PC-3 (cell line): ENCODE measurements around the gene ICE1. TPM values are rescaled to one million over a fixed set of nuclear protein-coding genes. Genes with fewer than 3 reads are reported as not detected.

Source experiments
- ATAC-seq: fragments of 200-7000 bp; cut with Tn5 transposase; 2 replicates; pipeline ENCODE4 v1.9.1; 2020; ENCODE audit warnings: mild to moderate bottlenecking, moderate library complexity
- BruUV-seq: library from RNA; stranded (reverse); fragments of 400-500 nt; replicated peaks from 2 replicates; lab custom pipeline; 2021; lab: Mats Ljungman, UMichigan
- CTCF ChIA-PET: fragments of 300-600 bp; sonication (Branson Sonifier 250); formaldehyde crosslinking; loops from one replicate; lab custom pipeline; 2022; ENCODE audit warnings: antibody characterized with exemption; lab: Charles Lee
- POLR2A ChIA-PET: fragments of 300-600 bp; sonication (Branson Sonifier 250); formaldehyde crosslinking; loops from one replicate; lab custom pipeline; 2022; ENCODE audit warnings: antibody characterized with exemption; ENCODE audit not compliant: unreplicated experiment; lab: Charles Lee
- DNase-seq: peaks from one replicate; pipeline ENCODE4 v3.0.0-alpha.2; 2015
- H2AFZ ChIP-seq: fragments of 300-600 bp; sonication (generic); 2 replicates; pipeline ENCODE4 v1.6.0; 2016; ENCODE audit warnings: antibody characterized with exemption, low read length
- H3F3A ChIP-seq: fragments of 300-600 bp; sonication (generic); one replicate; pipeline ENCODE4 v1.6.0; 2017; ENCODE audit warnings: antibody characterized with exemption, low read length, control low read depth, mild to moderate bottlenecking; ENCODE audit not compliant: unreplicated experiment
- H3K27ac ChIP-seq: fragments of 300-600 bp; sonication (generic); 2 replicates; pipeline ENCODE4 v1.5.1; 2016; ENCODE audit warnings: mild to moderate bottlenecking, low read length
- H3K27me3 ChIP-seq: fragments of 300-600 bp; sonication (generic); 2 replicates; pipeline ENCODE4 v1.6.1; 2016; ENCODE audit warnings: low read length, mixed read lengths
- H3K36me3 ChIP-seq: fragments of 300-600 bp; sonication (generic); 2 replicates; pipeline ENCODE4 v1.6.1; 2016; ENCODE audit warnings: low read depth, mixed run types, low read length, mixed read lengths
- H3K4me1 ChIP-seq: fragments of 300-600 bp; sonication (generic); 2 replicates; pipeline ENCODE4 v1.5.1; 2016; ENCODE audit warnings: low read length; ENCODE audit not compliant: insufficient read depth
- H3K4me2 ChIP-seq: fragments of 300-600 bp; sonication (generic); 2 replicates; pipeline ENCODE4 v1.6.0; 2016; ENCODE audit warnings: low read length
- H3K4me3 ChIP-seq: fragments of 300-600 bp; sonication (generic); 2 replicates; pipeline ENCODE4 v1.5.1; 2016; ENCODE audit warnings: mild to moderate bottlenecking, low read length, mixed read lengths
- H3K79me2 ChIP-seq: fragments of 300-600 bp; sonication (generic); 2 replicates; pipeline ENCODE4 v1.6.1; 2017; ENCODE audit warnings: low read length, mixed read lengths
- H3K9ac ChIP-seq: fragments of 300-600 bp; sonication (generic); 2 replicates; pipeline ENCODE4 v1.6.0; 2016; ENCODE audit warnings: mild to moderate bottlenecking, low read length
- H3K9me2 ChIP-seq: fragments of 300-600 bp; sonication (generic); replicated peaks from 2 replicates; pipeline ENCODE4 v1.6.1; 2016; ENCODE audit warnings: mixed run types, low read length, mixed read lengths
- H3K9me3 ChIP-seq: fragments of 300-600 bp; sonication (generic); 2 replicates; pipeline ENCODE4 v1.6.1; 2016; ENCODE audit warnings: low read length, mixed read lengths
- H4K20me1 ChIP-seq: fragments of 300-600 bp; sonication (generic); 2 replicates; pipeline ENCODE4 v1.6.1; 2016; ENCODE audit warnings: low read length, mixed read lengths
- EZH2 ChIP-seq: fragments of 300-600 bp; sonication (generic); IDR thresholded peaks from one replicate; pipeline ENCODE4 v1.6.1; 2017; ENCODE audit warnings: antibody characterized with exemption, mild to moderate bottlenecking, low read length; ENCODE audit not compliant: unreplicated experiment
- EZH2phosphoT487 ChIP-seq: fragments of 300-600 bp; sonication (generic); IDR thresholded peaks from 2 replicates; pipeline ENCODE4 v1.6.1; 2018; ENCODE audit warnings: mild to moderate bottlenecking, antibody characterized with exemption, low read length, borderline replicate concordance
- intact Hi-C: fragments of 100-400 bp; cut with micrococcal nuclease; formaldehyde crosslinking; loops from 2 replicates; pipeline ENCODE4 v1.9.0; 2023
- total RNA-seq: library from RNA; depleted of rRNA; stranded (reverse); fragments of >200 nt; gene quantifications from 2 replicates; pipeline ENCODE4 v1.2.3, GENCODE V29; 2014
- TF ChIP-seq, protein P1 (sequence below): fragments of 300-600 bp; sonication (generic); conservative IDR thresholded peaks from 2 replicates; pipeline ENCODE4 v1.5.1; 2017; ENCODE audit warnings: antibody characterized with exemption, low read depth, mild to moderate bottlenecking, low read length

The ICE1 gene
- total RNA-seq, 1 experiment from 2014 or later, result 21.9 TPM

- TF ChIP-seq EZH2phosphoT487 (no peak), EZH2 (no peak)
- TF ChIP-seq, protein P1, sequence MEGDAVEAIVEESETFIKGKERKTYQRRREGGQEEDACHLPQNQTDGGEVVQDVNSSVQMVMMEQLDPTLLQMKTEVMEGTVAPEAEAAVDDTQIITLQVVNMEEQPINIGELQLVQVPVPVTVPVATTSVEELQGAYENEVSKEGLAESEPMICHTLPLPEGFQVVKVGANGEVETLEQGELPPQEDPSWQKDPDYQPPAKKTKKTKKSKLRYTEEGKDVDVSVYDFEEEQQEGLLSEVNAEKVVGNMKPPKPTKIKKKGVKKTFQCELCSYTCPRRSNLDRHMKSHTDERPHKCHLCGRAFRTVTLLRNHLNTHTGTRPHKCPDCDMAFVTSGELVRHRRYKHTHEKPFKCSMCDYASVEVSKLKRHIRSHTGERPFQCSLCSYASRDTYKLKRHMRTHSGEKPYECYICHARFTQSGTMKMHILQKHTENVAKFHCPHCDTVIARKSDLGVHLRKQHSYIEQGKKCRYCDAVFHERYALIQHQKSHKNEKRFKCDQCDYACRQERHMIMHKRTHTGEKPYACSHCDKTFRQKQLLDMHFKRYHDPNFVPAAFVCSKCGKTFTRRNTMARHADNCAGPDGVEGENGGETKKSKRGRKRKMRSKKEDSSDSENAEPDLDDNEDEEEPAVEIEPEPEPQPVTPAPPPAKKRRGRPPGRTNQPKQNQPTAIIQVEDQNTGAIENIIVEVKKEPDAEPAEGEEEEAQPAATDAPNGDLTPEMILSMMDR, result no peak
- Histone ChIP-seq H3K36me3 (no peaks in the 10 kb centered on the region), H2AFZ (no peak overlapping the region), H3K27ac (no peak overlapping the region), H4K20me1 (no peaks in the 10 kb centered on the region), H3K9me2 (no peaks in the 10 kb centered on the region), H3K79me2 (no peaks in the 10 kb centered on the region), H3K4me2 (no peak overlapping the region), H3K4me3 (no peak overlapping the region), H3K9ac (no peak overlapping the region), H3K4me1 (peaks cover 15% of the 10 kb centered on the region), H3K9me3 (no peaks in the 10 kb centered on the region), H3F3A (no peaks in the 10 kb centered on the region), H3K27me3 (no peaks in the 10 kb centered on the region)
- intact Hi-C loops, result no loop called here
- ChIA-PET CTCF (no interaction called here), POLR2A (no interaction called here)
- DNase-seq (no peak), ATAC-seq (no peak)
- BruUV-seq, result no TSS peak
Measured at GRCh38 chr5:5383461-5383860, 39.0 kb upstream of the ICE1 start.

- Histone ChIP-seq H3K27me3 (no peaks in the 10 kb centered on the region), H3K4me2 (no peak overlapping the region), H3K9me2 (no peaks in the 10 kb centered on the region), H4K20me1 (no peaks in the 10 kb centered on the region), H3K36me3 (no peaks in the 10 kb centered on the region), H3K4me3 (no peak overlapping the region), H2AFZ (no peak overlapping the region), H3K27ac (no peak overlapping the region), H3K4me1 (peaks cover 15% of the 10 kb centered on the region), H3K79me2 (no peaks in the 10 kb centered on the region), H3K9ac (no peak overlapping the region), H3K9me3 (no peaks in the 10 kb centered on the region), H3F3A (no peaks in the 10 kb centered on the region)
- no TSS peak for BruUV-seq
- ChIA-PET CTCF (no interaction called here), POLR2A (no interaction called here)
- ATAC-seq (no peak), DNase-seq (no peak)
- TF ChIP-seq, protein P1, result no peak
- TF ChIP-seq EZH2phosphoT487, result no peak
- no peak for TF ChIP-seq EZH2
- intact Hi-C loops, result no loop called here
Measured at GRCh38 chr5:5384660-5385330, 37.7 kb upstream of the ICE1 start.

- BruUV-seq, result no TSS peak
Measured at GRCh38 chr5:5385331-5385662, 37.2 kb upstream of the ICE1 start.

More at GRCh38 chr5:5385331-5385662, 37.2 kb upstream of the ICE1 start:
- ChIA-PET POLR2A (no interaction called here), CTCF (no interaction called here)
- Histone ChIP-seq H3K4me3 (no peak overlapping the region), H3K79me2 (no peaks in the 10 kb centered on the region), H3K4me1 (peaks cover 15% of the 10 kb centered on the region), H3K27ac (no peak overlapping the region), H3F3A (no peaks in the 10 kb centered on the region), H3K27me3 (no peaks in the 10 kb centered on the region), H4K20me1 (no peaks in the 10 kb centered on the region), H3K9me2 (no peaks in the 10 kb centered on the region), H3K4me2 (no peak overlapping the region), H3K9ac (no peak overlapping the region), H3K9me3 (no peaks in the 10 kb centered on the region), H3K36me3 (no peaks in the 10 kb centered on the region), H2AFZ (no peak overlapping the region)
- intact Hi-C loops, result no loop called here
- ATAC-seq (no peak), DNase-seq (no peak)
- TF ChIP-seq, protein P1, result no peak
- TF ChIP-seq EZH2 (no peak), EZH2phosphoT487 (no peak)
